ENCODE measurements around the gene CFAP58.

Gene CFAP58

GRCh38 chr10:104413528-104413927 is 59.9 kb downstream of the CFAP58 start:
- in situ Hi-C loops (cut with HindIII; ENCODE audit: low pct_ligation_motif_present, low pct_unique_long_range_greater_than_20kb, low sequenced_read_pairs), result loop anchor here (25.0 kb wide), 1 partner anchor 174 kb away; no protein-coding TSS in a partner anchor
- no peak for DNase-seq

GRCh38 chr10:104415526-104416165 is 62.0 kb downstream of the CFAP58 start:
- in situ Hi-C loops (cut with HindIII; ENCODE audit: low pct_ligation_motif_present, low pct_unique_long_range_greater_than_20kb, low sequenced_read_pairs), result loop anchor here (25.0 kb wide), 1 partner anchor 172 kb away; no protein-coding TSS in a partner anchor
- no peak for DNase-seq

DNA sequence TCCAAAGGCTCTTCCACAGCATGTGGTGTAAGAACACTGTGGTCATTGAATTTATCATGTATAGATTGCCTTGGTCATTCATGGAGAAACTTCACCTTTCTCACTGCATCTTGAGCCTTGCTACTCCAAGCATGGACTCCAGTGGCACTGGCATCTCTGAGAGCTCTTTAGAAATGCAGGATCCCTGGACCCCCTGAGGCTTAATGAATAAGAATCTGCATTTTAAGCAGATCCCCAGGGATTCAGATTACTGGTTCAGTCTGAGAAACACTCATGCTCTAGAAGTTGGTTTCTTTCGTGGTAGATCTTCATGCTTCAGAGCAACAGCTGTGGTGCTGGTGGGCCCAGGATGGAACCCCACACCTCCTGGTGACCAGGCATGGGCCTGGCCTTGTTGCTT is 63.2 kb downstream of the CFAP58 start:
- in situ Hi-C loops (cut with HindIII; ENCODE audit: low pct_ligation_motif_present, low pct_unique_long_range_greater_than_20kb, low sequenced_read_pairs), result loop anchor here (25.0 kb wide), 1 partner anchor 170 kb away; no protein-coding TSS in a partner anchor
- no peak for DNase-seq

- in situ Hi-C loops (cut with HindIII; ENCODE audit: low pct_ligation_motif_present, low pct_unique_long_range_greater_than_20kb, low sequenced_read_pairs), result loop anchor here (25.0 kb wide), 1 partner anchor 170 kb away; no protein-coding TSS in a partner anchor
- DNase-seq, result no peak
Measured at GRCh38 chr10:104417637-104418292, 64.1 kb downstream of the CFAP58 start.

DNA sequence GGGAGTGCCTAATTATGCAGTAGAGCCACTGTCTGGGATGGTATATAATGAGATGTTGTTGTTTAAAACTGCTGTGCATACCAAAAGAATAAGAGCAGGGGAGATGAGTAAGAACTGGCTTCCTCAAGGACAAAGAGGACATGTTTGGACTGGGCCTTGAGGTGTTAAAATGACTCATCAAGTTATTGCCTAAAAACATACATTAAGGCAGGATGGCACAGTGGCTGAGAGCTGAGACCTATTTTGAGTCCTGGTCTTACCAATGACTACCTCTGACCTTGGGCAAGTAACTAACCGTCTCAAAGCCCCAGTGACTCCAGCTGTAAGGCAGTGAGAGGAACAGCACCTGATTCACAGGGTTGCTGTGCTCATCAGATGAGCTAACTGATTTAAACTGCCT is 71.1 kb downstream of the CFAP58 start:
- in situ Hi-C loops (cut with HindIII; ENCODE audit: low pct_ligation_motif_present, low pct_unique_long_range_greater_than_20kb, low sequenced_read_pairs), result loop anchor here (25.0 kb wide), 1 partner anchor 163 kb away; no protein-coding TSS in a partner anchor

DNA sequence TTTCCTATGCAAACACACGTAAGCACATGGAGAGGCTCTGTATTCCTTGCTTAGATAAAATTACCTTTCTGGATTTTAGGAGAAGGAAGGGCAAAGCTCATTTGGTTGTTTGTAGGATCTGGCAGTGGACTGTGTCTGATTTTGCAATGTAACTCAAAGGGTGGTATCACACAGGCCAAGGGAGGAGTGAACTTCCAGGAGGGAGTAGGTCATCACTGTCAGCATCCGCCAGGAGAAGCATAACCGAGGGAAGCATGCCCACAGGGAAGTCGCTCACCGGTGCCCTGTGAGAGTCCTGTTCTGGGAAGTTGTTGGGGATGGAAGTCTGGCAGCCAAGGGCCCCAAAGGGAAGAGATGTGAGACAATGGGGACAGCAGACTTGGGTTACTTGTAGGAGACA is 74.4 kb downstream of the CFAP58 start:
- no peak for DNase-seq
- in situ Hi-C loops (cut with HindIII; ENCODE audit: low pct_ligation_motif_present, low pct_unique_long_range_greater_than_20kb, low sequenced_read_pairs), result no loop called here

More for the DNA sequence above, 71.1 kb downstream of the CFAP58 start:
- DNase-seq, result no peak

GRCh38 chr10:104429846-104430245 is 76.2 kb downstream of the CFAP58 start:
- DNase-seq, result no peak
- in situ Hi-C loops (cut with HindIII; ENCODE audit: low pct_ligation_motif_present, low pct_unique_long_range_greater_than_20kb, low sequenced_read_pairs), result no loop called here

DNA sequence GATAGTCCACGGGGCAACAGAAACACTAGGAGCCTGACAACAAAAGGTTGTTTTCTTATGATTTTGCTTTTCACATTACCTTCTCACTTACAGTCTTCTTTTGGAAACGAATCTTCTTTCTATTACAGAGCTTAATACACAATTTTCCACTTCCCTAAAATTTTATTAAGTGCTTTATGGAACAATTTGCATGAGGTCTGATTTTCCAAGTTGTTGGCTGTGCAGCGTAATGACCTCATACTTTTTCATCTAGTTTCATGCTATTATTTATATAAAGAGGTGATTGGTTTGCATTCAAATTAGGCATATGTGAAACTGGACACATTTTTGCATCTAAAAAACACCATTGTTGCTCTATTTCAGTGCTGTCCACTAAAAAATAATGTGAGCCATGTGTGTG is 76.7 kb downstream of the CFAP58 start:
- in situ Hi-C loops (cut with HindIII; ENCODE audit: low pct_ligation_motif_present, low pct_unique_long_range_greater_than_20kb, low sequenced_read_pairs), result no loop called here
- DNase-seq, result no peak

DNA sequence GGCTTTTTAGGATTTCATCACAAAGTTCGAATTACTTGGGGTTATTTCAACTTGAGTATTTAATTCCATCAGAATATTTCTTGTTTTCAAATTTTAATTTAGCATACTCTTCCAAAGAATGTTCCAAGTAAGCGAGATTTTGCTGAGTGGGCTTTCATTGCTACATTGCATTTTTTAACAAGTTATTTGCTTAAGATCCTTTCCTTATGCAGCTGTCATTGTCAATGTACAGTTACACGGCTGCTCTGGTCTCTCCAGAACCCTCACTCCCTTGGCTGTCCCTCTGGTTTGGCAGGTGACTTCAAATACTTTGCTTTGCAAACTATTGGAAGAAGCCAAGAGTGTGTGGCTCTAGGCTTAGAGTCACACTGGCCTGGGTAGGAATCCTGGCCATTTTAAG is 80.0 kb downstream of the CFAP58 start:
- in situ Hi-C loops (cut with HindIII; ENCODE audit: low pct_ligation_motif_present, low pct_unique_long_range_greater_than_20kb, low sequenced_read_pairs), result no loop called here
- DNase-seq, result no peak

DNA sequence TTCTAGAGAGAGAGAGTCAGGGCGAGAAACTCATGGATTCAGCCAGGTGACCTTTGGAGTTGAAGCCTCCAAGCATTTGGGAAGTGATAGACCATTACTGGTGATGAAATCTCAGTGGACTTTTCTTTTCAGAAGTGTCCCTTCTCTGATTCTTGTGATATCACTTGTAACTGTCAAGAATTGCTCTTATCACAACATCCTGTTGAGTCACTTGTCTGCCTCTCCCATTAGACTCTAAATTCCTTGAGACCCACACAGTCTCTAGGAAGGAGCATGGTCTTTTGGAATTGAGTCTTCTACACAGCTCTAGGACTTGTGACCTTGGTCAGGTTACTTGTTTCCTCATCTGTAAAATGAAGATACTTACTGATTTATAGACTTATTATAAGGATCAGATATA is 81.0 kb downstream of the CFAP58 start:
- no peak for DNase-seq
- in situ Hi-C loops (cut with HindIII; ENCODE audit: low pct_ligation_motif_present, low pct_unique_long_range_greater_than_20kb, low sequenced_read_pairs), result no loop called here

GRCh38 chr10:104435822-104436221 is 82.2 kb downstream of the CFAP58 start:
- in situ Hi-C loops (cut with HindIII; ENCODE audit: low pct_ligation_motif_present, low pct_unique_long_range_greater_than_20kb, low sequenced_read_pairs), result no loop called here
- DNase-seq, result no peak

GRCh38 chr10:104437226-104437625 is 83.6 kb downstream of the CFAP58 start:
- no peak for DNase-seq
- in situ Hi-C loops (cut with HindIII; ENCODE audit: low pct_ligation_motif_present, low pct_unique_long_range_greater_than_20kb, low sequenced_read_pairs), result no loop called here

GRCh38 chr10:104440221-104440620 is 86.6 kb downstream of the CFAP58 start:
- in situ Hi-C loops (cut with HindIII; ENCODE audit: low pct_ligation_motif_present, low pct_unique_long_range_greater_than_20kb, low sequenced_read_pairs), result no loop called here
- DNase-seq, result no peak

GRCh38 chr10:104441329-104442000 is 87.8 kb downstream of the CFAP58 start:
- DNase-seq, result peak; percentile 73
- in situ Hi-C loops (cut with HindIII; ENCODE audit: low pct_ligation_motif_present, low pct_unique_long_range_greater_than_20kb, low sequenced_read_pairs), result no loop called here

GRCh38 chr10:104445359-104445758 is 91.7 kb downstream of the CFAP58 start:
- DNase-seq, result peak; percentile 78
- in situ Hi-C loops (cut with HindIII; ENCODE audit: low pct_ligation_motif_present, low pct_unique_long_range_greater_than_20kb, low sequenced_read_pairs), result no loop called here

DNA sequence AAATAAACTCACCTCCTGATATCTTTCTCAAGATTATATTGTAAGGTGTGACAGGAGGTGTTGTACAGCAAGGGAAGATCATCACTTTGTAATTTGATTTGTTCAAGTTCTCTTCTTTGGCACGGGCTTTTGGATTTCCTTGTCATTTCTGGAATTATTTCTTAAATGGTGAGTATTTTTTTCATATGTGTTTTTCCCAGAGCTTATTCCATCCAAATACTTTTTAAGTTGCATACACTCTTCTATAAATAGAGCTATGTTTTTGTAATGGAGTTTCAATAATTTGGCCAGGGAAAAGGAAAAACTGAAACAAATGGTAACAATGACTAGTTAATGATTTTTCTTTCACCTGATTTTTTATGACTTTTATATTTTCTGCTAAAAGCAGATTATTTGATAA is 92.5 kb downstream of the CFAP58 start:
- DNase-seq, result no peak
- in situ Hi-C loops (cut with HindIII; ENCODE audit: low pct_ligation_motif_present, low pct_unique_long_range_greater_than_20kb, low sequenced_read_pairs), result no loop called here

DNA sequence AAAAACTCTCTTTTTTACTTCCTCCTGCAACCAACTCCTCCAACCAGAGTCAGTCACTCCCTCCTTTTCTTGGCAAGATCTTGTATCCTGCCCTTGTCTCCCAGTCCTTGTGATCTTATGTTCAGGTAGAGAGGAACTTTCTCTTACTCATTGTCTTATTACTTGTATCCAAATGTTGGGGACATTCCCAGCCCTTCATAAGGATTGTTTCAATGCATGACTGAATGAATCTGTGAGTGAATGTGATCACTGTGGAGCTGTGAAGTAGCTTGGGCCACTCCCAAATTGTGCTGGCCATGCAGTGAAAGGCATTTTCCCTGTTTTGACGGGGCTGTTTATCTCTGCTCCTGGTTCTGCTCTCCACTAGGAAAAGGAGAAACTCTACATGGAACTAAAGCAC is 93.7 kb downstream of the CFAP58 start:
- in situ Hi-C loops (cut with HindIII; ENCODE audit: low pct_ligation_motif_present, low pct_unique_long_range_greater_than_20kb, low sequenced_read_pairs), result no loop called here
- no peak for DNase-seq

GRCh38 chr10:104447906-104448305 is 94.3 kb downstream of the CFAP58 start:
- DNase-seq, result peak; percentile 28
- in situ Hi-C loops (cut with HindIII; ENCODE audit: low pct_ligation_motif_present, low pct_unique_long_range_greater_than_20kb, low sequenced_read_pairs), result no loop called here

DNA sequence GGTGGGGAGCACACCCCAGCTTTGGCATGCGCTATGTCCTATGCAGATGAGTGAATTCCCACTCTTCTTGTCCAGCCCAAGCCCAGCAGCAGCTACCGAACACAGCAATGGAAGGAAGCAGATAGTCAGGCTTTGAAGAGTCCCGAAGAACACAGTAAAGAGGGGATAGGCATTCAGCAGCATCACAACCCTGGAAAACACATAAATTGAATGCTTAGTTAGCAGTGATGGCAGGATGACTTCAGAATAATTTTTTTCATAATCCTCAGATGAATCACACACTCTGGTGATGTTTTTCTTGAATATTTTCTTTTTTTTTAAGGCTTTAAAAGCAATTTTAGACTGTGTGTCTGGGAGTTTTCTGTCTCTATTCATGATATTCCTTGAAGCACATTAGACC is 95.8 kb downstream of the CFAP58 start:
- in situ Hi-C loops (cut with HindIII; ENCODE audit: low pct_ligation_motif_present, low pct_unique_long_range_greater_than_20kb, low sequenced_read_pairs), result no loop called here
- no peak for DNase-seq

- in situ Hi-C loops (cut with HindIII; ENCODE audit: low pct_ligation_motif_present, low pct_unique_long_range_greater_than_20kb, low sequenced_read_pairs), result no loop called here
Measured at GRCh38 chr10:104450490-104450889, 96.9 kb downstream of the CFAP58 start.

More at GRCh38 chr10:104450490-104450889, 96.9 kb downstream of the CFAP58 start:
- no peak for DNase-seq

Measured in ACHN (cell line).